Measurements from ENCODE around the gene KLHL2. TPM values are rescaled to one million over a fixed set of nuclear protein-coding genes. Genes with fewer than 3 reads are reported as not detected.

KLHL2 gene
- total RNA-seq, 1 donor from 2014 or later, result 17.7 TPM

DNA sequence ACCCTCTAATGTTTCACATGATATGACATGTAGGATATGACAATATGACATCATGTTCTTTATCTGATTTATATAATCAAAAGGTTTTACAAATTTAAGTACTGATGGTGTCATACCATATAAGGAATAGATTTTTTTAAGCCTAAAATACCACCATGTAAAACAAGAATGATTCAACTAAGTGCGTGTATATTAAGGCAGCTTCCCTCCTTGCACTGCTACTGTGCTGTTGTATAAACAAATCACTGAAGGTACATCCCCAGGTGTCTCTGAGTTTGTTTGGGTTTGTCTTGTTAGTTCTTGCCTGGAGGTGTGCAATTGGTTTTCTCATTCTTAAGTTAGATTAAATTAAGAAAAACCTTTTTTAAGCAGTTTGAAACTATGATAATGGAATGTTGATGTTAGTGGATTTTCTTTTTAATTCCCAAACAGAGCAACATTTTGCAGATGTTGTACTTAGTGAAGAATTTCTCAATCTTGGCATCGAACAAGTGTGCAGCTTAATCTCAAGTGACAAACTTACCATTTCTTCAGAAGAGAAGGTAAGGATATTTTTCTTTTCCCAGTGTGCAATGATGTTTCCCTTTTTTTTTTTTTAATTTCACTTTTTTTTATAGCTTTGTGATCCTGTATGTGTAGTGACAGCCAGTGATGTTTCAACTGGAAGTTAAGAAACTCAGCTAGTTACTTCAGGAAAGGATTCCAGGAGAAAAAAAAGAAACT is 86.7 kb downstream of the KLHL2 start:
- no peaks in the 10 kb centered on the region for H3K27me3 ChIP-seq (ENCODE audit: control insufficient read depth, insufficient read depth, low read length)
- no peak for DNase-seq (ENCODE audit: low read depth)
- no peak for TF ChIP-seq CTCF (IDR thresholded peaks at IDR 0.05; ENCODE audit: insufficient read depth, low read length, poor library complexity, severe bottlenecking)
- H3K36me3 ChIP-seq (ENCODE audit: control insufficient read depth, insufficient read depth, low read length), result peaks cover 2% of the 10 kb centered on the region
- no peak overlapping the region for H3K4me3 ChIP-seq (ENCODE audit: low read depth, low read length)

GRCh38 chr4:165294907-165295306 is 87.5 kb downstream of the KLHL2 start:
- DNase-seq (ENCODE audit: low read depth), result no peak
- Histone ChIP-seq H3K36me3 (ENCODE audit: control insufficient read depth, insufficient read depth, low read length) (peaks cover 2% of the 10 kb centered on the region), H3K27me3 (ENCODE audit: control insufficient read depth, insufficient read depth, low read length) (no peaks in the 10 kb centered on the region), H3K4me3 (ENCODE audit: low read depth, low read length) (no peak overlapping the region)
- no peak for TF ChIP-seq CTCF (IDR thresholded peaks at IDR 0.05; ENCODE audit: insufficient read depth, low read length, poor library complexity, severe bottlenecking)

DNA sequence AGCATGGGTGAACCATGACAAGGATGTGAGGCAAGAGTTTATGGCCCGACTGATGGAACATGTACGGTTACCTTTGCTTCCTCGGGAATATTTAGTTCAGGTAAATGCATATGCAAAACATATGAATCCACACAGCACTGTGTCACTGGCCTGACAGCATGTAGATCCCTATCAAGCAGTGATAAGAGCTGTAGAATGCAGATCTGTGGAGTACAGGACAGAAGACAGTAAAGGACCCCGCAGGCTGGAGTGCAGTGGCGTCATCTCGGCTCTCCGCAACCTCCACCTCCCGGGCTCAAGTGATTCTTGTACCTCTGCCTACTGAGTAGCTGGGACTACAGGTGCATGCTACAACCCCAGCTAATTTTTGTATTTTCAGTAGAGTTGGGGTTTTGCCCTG is 90.3 kb downstream of the KLHL2 start:
- peaks cover 2% of the 10 kb centered on the region for H3K36me3 ChIP-seq (ENCODE audit: control insufficient read depth, insufficient read depth, low read length)
- no peak for TF ChIP-seq CTCF (IDR thresholded peaks at IDR 0.05; ENCODE audit: insufficient read depth, low read length, poor library complexity, severe bottlenecking)
- H3K4me3 ChIP-seq (ENCODE audit: low read depth, low read length), result no peak overlapping the region
- no peaks in the 10 kb centered on the region for H3K27me3 ChIP-seq (ENCODE audit: control insufficient read depth, insufficient read depth, low read length)
- no peak for DNase-seq (ENCODE audit: low read depth)

GRCh38 chr4:165299399-165300060 is 92.2 kb downstream of the KLHL2 start:
- peaks cover 2% of the 10 kb centered on the region for H3K36me3 ChIP-seq (ENCODE audit: control insufficient read depth, insufficient read depth, low read length)
- no peaks in the 10 kb centered on the region for H3K27me3 ChIP-seq (ENCODE audit: control insufficient read depth, insufficient read depth, low read length)
- DNase-seq (ENCODE audit: low read depth), result no peak
- no peak overlapping the region for H3K4me3 ChIP-seq (ENCODE audit: low read depth, low read length)
- no peak for TF ChIP-seq CTCF (IDR thresholded peaks at IDR 0.05; ENCODE audit: insufficient read depth, low read length, poor library complexity, severe bottlenecking)

DNA sequence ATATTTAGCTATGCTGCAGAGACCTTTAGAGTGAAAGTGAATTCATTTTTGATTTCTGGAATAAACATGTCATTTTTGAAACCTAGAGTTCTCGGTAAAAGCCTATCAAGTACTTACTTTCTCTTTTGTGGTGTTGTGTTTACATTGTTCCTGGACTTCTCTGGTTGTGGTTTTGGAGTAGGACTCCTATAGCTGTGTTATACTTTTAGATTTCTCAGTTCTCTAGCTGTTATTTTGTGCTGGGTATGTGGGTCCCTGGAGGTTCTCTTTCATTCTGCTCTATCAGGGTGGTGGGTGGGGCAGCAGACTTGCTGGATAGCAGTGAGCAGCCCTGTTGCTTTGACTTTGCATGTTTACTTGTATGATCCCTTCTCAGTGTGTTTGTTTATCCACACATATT is 94.5 kb downstream of the KLHL2 start:
- TF ChIP-seq CTCF (IDR thresholded peaks at IDR 0.05; ENCODE audit: insufficient read depth, low read length, poor library complexity, severe bottlenecking), result no peak
- Histone ChIP-seq H3K36me3 (ENCODE audit: control insufficient read depth, insufficient read depth, low read length) (no peaks in the 10 kb centered on the region), H3K4me3 (ENCODE audit: low read depth, low read length) (no peak overlapping the region), H3K27me3 (ENCODE audit: control insufficient read depth, insufficient read depth, low read length) (no peaks in the 10 kb centered on the region)
- no peak for DNase-seq (ENCODE audit: low read depth)

All from kidney epithelial cell (primary cell).